NCI-H2081 (cell line): ENCODE measurements around the gene FOXO1.
A peak's percentile ranks its signal among the peaks of the same experiment; 100 is the strongest.
"Not testable (repeated sequence)": the region's sequence is repeated elsewhere in the genome, so short reads cannot be mapped to it uniquely, and the experiment has no call there.

Experiments
- DNase-seq, 2 experiments: peaks; one replicate each; lab custom pipeline; 2025; lab: John Stamatoyannopoulos, UW

FOXO1 gene

DNA sequence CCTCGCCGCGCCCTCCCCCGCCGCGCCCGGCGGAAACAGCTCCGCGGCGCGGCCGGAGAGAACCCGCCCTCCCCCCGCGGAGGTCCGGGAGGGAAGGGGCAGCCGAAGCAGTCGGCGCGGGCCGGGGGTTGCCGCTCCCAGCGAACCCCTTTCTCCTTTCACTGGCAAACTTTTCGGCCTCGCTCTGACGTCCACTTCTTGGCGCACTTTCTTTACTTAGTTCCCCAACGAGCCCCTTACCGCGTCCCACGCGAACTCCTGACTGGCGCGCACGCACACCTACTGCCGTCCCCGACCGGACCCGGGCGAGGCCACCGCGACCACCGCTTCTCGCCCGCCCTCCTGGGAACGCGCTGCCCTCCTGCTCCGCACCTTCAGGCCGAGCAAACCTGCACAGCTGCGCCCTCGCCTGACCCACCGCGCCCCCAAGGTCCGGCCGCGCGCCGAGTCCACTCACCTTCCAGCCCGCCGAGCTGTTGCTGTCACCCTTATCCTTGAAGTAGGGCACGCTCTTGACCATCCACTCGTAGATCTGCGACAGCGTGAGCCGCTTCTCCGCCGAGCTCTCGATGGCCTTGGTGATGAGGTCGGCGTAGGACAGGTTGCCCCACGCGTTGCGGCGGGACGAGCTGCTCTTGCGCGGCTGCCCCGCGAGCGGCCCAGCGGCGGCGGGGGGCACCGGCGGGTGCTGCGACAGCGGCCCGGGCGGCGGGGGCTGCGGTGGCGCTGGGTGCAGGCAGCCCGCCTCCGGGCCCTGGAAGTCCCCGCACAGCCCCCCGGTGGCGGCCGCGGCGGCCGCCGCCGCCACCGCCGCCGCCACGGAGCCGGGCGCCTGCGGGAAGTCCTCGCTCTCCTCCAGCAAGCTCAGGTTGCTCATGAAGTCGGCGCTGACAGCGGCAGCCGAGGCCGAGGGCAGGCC lies 1.1 kb downstream of the FOXO1 start:
- peak in 1 of 2 experiments; percentile 3 for DNase-seq

DNA sequence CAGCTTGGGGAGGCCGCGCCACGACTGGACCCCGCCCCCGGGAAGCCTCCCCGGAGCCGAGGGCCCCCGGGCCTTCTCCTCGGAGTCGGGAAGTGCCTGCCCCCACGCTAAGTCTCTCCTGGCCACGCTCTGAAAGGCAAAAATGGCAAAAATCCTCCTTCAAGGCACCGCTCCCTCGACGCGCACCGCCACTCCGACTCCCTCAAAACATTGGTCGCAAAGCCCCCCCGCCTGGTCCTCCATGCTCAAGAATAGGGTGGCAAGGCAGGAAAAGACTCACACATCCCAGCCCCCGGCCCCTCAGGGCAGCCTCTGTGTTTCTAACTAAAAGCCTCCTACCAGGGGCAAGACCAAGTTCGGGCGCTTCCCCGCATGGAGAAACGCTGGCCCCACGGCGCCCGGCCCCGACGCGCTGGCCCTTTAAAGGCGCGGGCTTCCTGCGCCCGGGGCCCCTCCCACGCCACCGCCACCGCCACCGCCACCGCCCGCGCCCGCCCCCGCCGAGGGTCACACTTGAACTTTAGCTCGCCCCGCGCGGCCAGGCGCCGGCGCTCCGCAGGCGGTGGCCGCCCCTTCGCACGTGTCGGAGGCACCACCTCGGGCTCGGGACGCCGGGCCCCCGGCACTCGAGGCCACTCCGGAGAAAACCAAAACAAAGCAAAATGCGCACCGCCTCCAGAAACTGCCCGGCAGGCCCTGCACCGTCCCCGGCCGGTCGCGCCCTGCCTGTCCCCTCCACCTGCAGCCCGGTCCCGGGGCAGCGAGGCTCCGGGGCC lies 1.9 kb downstream of the FOXO1 start:
- DNase-seq, result no peak

DNA sequence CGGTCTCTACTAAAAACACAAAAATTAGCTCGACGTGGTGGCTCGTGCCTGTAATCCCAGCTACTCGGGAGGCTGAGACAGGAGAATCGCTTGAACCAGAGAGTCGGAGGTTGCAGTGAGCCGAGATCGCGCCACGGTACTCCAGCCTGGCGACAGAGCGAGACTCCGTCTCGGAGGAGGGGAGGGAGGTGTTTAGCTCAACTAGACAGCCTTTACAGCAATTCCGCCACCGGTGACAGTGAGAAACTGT lies 2.4 kb downstream of the FOXO1 start:
- not testable (repeated sequence) for DNase-seq

DNA sequence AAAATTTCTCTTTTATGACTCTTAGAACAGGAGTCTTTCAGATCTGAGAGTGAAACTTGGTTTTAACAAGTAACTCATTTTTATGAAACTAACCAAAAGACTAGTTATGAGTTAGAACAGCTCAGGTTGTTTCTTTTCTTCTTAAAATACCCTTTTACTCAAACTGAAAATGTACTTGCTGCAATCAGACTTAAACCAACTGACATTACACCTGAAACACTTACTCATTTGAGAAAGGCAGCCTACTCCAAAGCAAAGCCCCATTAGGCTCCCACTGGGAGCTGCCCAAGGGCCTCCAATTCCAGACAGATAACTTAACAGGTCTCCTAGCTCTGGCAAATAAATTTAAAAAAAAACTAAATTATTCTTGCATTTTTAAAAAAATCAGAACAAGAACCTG lies 3.6 kb downstream of the FOXO1 start:
- no peak for DNase-seq

DNA sequence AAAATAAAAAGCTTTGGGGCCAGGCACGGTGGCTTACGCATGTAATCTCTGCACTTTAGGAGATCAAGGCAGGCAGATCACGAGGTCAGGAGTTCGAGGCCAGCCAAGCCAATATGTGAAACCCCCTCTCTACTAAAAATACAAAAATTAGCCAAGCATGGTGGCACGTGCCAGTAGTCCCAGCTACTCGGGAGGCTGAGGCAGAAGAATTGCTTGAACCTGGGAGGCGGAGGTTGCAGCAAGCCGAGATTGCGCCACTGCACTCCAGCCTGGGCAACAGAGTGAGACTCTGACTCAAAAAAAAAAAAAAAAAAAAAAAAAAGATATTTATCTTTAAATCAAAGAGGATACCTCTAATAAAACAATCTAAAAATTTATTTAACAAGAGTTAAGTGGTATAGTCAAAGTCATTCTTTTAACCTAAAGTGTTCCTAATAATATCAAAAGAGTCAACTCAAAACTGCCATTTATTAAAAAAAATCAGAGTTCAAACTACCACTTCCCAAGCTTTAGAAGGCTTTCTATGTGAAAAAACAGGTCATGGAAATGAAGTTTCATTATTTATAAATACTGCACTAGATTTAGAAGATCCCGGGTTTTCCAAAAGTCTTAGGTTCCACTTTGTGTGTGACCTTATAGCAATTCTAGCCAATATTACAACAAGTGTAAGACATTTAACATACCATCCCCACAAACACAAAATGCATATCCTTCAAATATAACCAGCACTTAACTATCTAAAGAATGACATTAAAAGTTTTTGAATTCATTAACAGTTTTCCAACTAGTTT lies 4.4 kb downstream of the FOXO1 start:
- no peak for DNase-seq

DNA sequence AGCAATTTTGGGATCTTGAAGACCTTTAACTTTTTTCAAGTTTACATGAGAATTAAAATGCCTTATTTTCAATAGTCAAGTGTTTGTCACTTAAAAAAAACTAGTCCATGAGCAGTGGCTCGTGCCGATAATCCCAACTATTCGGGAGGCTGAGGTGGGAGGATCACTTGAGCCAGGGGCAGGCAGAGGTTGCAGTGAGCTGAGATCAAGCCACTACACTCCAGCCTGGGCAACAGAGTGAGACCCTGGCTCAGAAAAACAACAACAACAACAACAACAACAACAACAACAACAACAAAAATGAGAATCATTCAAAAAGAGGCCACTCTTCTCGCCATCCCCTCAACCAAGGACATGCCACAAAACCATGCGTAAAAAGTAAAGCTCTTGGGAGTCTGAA lies 5.7 kb downstream of the FOXO1 start:
- DNase-seq, result no peak

DNA sequence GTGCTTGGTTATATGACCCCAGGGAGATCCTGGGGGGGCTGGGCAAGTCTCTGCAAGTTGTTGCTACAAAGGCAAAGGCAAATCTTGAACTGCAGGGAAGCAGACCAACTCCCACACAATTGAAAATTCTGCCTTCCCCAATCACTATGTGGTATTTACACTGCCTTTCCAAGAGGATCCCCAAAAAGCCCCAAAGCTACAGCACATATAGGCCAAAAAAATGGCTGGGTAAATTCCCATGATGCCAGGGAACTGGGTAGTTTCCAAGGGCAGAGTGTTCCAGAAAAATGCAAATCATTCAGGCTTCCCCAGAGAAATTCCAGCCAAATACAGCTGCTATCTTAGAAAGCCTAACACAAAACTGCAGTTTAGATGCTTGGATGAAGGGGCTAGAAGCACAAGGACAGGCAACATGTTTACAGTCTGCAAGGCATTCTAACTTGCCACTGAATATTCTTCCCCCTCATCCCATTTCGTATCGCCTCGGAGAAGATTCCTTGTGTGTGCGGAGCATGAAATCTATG lies 6.2 kb downstream of the FOXO1 start:
- DNase-seq, result no peak

DNA sequence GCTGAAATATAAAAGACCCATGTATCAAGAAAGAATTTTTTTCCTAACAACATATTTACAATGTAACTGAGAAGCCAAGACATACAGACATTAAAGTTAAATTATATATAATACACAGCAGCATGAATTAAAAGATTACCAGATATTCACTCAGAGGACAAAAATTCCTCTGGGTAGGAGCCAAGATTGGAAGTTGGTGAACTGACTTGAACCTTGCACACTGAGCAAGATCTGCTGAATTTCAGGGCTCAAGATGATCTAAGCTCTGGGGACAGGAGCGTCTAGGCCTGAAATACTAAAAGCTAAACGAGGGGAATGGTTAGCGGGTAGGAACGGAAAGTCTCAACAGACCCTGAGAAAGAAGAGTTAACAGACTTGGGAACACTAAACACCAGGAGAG lies 8.5 kb downstream of the FOXO1 start:
- DNase-seq, result no peak

DNA sequence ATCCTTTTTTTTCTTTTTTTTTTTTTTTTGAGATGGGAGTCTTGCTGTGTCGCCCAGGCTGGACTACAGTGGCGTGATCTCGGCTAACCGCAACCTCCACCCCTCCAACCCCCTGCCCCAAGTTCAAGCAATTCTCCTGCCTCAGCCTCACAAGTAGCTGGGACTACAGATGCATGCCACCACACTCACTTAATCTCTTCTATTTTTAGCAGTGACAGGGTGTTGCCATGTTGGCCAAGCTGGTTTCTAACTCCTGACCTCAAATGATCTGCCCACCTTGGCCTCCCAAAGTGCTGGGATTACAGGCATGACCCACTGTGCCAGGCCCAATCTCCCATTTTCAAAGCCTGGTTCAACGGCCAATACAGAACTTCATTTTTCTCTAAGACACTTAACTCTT lies 9.1 kb downstream of the FOXO1 start:
- DNase-seq, result no peak

DNA sequence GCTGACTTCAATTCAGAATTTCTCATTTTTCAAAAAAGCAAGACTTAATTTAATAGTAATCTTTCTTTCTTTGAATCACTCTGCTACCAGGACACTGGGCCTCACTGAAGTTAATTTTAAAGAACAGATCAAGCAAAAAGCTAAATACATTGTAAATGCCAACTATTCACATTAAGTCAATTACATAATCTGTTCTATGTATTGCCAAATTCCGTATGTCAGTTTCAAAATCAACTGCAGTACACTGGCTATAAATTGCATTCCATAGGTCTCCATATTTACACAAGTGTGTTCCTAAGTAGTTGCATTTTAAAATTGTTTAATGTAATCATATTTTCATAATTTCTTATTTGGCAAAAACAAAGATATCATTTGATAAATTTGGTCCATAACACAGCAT lies 10.1 kb downstream of the FOXO1 start:
- no peak for DNase-seq

DNA sequence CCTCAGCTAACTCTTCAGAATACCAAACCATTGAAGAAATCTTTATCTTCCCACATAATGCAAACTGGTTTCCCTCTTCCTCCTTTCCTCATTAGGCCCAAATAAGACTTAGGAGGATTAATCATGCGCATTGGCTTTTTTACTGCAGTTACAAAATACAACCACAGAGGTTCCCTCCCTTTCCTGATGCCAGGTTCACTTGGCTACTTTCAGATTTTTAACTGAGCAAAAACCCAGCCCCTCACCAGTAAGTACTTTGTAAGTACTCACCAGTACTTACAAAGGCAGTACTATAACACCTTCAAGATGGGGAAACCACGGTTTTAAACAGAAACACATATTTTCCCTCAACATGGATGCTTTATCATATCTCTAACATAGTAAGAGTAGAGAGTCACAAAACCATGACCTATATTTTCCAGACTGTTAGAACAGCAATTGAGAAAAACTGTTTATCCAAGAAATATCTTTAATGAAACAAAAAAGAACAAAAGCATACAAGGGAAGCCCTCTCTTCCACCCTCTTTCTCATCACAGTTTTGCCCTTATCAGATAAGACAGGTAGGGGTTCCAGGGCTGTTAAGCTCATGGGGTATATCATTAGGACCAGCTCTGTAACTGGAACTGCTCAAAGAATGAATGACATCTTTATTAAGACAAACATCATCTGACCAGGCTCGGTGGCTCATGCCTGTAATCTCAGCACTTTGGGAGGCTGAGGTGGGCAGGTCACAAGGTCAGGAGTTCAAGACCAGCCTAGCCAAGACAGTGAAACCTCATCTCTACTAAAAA lies 12.7 kb downstream of the FOXO1 start:
- DNase-seq, result no peak

DNA sequence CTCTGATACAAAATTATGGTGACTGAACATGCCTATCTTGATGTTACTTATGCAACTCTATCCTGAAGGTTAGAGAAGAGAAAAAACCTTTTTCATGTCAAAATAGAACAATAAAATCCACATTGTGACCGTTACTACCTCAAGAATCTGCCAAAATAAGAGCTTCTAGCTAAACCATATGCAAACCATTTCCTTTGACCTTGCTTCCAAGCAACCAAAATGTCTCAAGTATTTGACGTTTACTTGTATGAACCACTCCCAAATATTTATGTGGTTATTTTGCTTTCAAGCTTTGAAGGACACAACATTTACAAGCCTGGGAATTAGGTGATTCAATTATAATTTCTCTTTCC lies 13.9 kb downstream of the FOXO1 start:
- no peak for DNase-seq

DNA sequence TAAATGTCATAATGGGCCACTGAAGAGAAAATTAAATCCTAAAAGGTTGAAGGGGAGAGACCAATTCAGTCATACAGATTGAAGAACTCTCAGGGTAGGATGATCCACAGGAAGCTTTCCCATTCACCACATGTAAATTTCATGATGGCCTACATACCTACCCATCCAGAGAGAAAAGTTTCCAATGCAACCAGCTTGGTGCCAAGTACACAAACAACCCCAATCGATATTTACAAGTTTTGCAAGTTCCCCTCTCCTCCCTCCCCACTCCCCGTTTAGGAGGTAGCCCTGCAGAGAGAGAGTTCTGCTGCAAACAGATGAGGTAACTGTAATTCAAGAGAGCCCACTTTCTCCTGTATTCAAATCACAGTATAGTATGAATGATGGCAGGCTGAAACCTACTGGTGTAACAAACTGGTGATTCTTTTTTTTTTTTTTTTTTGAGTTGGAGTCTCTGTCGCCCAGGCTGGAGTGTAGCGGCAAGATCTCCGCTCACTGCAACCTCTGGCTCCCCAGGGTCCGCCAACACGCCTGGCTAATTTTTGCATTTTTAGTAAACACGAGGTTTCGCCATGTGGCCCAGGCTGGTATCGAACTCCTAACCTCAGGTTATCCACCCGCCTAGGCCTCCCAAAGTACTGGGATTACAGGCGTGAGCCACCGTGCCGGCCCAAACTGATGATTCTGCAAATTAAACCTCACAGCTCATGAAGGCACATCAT lies 14.4 kb downstream of the FOXO1 start:
- no peak for DNase-seq

DNA sequence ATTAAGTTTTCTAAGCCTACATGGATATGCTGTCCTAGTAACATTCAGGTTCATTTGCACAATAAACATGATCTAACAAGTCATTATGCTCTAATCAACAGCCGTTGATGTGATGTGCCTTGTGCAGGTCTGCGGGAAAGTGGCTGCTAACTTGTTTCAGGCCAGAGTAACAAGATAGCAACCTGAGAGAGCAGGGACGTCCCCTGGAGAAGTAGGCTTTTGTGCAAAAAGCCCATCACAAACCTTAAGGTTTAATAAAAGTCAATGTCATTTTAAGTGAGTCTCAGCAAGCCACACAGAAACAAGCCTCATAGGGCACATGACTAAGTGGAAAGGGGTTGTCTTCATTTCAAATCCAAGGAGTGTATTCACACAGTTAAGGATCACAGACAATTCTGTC lies 17.6 kb downstream of the FOXO1 start:
- DNase-seq, result no peak

DNA sequence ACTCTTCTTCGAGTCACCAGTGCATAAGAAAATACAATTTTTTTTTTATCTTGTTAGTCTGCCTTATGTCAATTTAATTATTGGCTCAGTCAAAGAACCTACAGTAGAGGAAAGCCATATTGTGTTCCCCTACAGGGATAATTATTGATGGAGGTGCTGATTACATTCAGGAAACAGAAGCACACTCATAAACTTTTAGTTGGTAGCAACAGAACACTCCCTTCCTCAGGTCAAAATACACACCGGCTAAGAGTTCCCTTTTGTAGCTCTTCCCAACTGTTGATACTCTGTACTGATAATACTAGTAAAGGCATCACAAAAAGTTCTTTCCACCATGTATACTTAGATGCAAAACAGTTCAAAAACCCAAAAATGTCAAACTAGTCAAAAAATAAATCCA lies 18.4 kb downstream of the FOXO1 start:
- no peak for DNase-seq

DNA sequence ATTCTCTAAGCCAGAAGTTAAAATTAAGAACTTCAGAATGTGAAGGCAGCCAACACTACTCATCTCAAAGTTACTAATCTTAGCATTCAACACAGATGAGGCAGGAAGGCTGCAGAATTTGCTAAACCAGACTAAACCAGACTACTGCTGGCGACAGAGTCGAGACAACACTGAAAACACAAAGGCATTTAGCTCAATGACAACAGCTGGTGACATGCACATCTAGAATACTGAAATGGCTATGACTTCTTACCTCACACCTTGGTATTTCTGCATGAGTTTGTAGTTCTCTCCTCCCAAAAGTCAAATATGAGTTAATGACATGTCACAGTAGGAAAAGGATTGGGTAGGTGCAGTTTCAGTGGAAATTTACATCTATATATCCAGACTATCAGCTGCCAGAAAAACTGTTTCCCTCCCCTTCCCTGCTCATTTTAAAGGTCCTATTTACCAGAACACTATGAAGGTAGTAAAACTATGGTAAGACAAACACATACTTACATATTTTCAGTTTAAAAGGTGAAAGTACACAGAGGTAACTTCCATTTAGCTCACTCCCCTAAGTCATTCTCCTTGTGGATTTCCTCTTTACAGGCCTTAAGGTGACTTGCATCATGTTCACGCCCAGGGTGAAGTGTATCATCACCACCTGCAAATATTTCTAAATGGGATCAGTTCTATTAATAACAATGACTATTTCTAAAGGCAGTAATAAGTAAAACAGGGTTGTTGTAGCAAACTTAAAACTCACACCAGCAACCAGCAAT lies 21.4 kb downstream of the FOXO1 start:
- no peak for DNase-seq

DNA sequence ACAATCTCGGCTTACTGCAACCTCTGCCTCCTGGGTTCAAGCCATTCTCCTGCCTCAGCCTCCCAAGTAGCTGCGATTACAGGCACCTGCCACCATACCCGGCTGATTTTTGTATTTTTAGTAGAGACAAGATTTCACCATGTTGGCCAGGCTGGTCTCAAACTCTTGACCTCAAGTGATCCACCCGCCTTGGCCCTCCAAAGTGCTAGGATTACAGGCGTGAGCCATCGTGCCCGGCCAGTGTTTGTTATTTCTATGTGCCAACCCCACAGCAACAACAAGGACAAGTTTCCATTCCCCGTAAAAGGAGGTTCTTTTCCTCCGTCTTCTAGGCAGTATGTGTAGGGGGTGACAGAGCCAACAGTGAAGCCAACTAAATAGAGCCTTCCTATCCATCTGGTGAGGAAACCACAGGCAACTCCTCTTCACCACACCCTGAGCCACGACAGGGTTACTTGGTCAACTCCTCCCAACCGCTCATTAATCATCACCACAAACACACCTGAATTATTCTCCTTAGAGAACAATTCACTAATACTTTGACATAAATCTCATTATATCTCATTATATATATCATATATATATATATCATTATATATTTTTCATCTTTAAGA lies 25.5 kb downstream of the FOXO1 start:
- no peak for DNase-seq

DNA sequence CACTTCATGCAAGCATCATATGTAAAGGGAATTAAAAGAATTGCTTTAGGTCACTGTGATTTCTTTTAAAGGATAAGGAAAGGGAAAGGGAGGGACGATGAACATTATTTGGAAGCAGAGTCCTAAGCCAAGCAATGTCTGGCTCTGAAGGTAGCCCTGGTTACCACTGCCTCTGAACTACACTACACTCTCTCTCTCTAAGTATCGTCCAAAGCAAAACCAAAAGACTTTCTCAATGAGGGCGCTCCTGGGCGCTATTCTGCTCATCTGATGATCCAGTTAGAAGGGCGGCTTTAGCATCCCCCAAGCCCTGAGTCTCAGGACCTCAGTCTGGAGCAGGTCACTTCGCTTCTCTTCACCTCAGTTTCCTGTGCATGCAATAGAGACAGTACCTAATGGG lies 26.2 kb downstream of the FOXO1 start:
- DNase-seq, result no peak

DNA sequence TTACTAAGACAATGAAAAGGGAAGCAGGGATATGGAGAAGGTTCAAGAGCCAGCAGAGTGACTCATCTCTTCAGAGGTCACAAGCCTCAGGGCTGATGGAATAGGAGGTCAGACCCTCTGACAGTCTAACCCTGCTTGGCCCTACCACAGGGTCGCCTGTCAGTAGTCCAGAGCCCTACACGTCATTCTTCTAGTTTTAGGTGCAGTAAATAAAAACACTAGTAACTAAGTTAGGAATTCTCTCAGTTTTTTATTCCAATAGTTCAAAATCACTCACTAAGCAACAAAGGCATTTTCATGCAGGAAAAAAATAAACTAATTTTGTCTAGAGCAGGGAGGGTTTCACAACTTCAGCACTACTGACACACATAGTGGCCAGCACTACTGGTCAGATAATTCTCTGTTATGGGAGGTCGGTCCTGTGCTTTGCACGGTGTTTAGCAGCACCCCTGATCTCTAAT lies 27.2 kb downstream of the FOXO1 start:
- DNase-seq, result no peak

DNA sequence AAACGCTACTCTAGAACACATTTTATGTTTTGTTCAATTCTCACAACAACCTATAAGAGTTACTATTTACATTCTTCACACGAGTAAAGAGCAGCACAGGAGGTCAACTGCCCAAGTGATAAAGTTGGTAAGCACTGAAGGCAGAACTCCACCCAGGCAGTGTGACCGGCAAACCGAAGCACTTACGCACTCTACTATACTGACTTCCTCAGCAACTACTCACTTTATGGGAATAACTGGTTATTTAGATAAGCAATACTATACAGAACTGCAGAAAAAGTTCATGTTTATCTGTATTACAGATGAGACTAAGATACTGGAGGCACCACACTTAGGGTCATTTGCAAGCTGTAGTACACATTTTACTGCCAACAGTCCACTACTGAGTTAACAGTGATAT lies 28.8 kb downstream of the FOXO1 start:
- DNase-seq, result no peak
